ENCODE data around the gene SLC49A4.

DNA sequence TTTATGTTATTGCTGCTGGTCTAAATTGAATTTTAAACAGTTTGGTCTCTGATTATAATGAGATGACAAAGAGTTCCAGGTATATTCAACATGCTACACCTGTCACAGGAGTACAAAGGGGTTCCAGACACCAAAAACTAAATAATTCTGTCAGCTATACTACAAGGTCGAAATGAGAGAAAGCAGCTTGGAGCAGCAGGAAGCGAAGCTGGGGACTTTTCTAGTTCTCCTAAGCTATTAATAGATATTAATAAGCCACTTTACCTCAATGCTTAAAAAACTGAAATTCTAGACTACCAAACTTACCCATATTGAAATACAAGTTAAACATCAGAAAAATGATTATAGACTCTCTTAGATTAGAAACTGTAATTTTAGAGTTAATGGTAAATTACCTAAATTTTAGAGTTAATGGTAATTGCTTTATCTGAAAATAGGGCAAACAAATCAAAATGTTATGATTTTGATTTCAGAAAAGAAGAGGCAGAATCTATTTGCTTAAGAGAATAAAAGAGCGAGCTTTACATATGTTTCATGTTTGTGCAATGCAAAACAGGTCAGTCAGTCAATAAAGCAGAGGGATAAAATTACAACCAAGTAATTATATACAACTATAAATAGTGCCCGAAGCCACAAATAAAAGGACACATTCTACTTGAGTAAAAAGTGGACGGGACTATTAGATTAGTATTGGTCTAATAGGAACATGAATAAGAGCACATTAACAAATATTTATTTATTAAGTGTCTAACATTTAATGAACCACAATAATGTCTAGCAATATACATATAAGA, 18.0 kb upstream of the SLC49A4 start:
- TF ChIP-seq, protein P1, sequence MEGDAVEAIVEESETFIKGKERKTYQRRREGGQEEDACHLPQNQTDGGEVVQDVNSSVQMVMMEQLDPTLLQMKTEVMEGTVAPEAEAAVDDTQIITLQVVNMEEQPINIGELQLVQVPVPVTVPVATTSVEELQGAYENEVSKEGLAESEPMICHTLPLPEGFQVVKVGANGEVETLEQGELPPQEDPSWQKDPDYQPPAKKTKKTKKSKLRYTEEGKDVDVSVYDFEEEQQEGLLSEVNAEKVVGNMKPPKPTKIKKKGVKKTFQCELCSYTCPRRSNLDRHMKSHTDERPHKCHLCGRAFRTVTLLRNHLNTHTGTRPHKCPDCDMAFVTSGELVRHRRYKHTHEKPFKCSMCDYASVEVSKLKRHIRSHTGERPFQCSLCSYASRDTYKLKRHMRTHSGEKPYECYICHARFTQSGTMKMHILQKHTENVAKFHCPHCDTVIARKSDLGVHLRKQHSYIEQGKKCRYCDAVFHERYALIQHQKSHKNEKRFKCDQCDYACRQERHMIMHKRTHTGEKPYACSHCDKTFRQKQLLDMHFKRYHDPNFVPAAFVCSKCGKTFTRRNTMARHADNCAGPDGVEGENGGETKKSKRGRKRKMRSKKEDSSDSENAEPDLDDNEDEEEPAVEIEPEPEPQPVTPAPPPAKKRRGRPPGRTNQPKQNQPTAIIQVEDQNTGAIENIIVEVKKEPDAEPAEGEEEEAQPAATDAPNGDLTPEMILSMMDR (IDR thresholded peaks at IDR 0.05) = no peak
- TF ChIP-seq EZH2 (IDR thresholded peaks at IDR 0.05; ENCODE audit: borderline replicate concordance, insufficient read depth, low read depth, low read length, poor library complexity, severe bottlenecking) = no peak

Data from B cell (primary cell).